K562 (cell line): ENCODE measurements around the gene B3GAT3. TPM values are rescaled to one million over a fixed set of nuclear protein-coding genes. Genes with fewer than 3 reads are reported as not detected.

ENCODE experiments used
- CREB3 ChIP-seq: fragments of 450-650 bp; conservative IDR thresholded peaks from 2 replicates; pipeline ENCODE4 v1.6.1; 2016; ENCODE audit warnings: missing genetic modification characterization, low read depth, mild to moderate bottlenecking, missing compliant biosample characterization, moderate library complexity
- DDX20 ChIP-seq: fragments of 450-650 bp; IDR thresholded peaks from 2 replicates; pipeline ENCODE4 v1.6.1; 2016; ENCODE audit warnings: missing genetic modification characterization, low read depth, mild to moderate bottlenecking, missing compliant biosample characterization, moderate library complexity
- EZH2 ChIP-seq: IDR thresholded peaks from 2 replicates; pipeline ENCODE4 v1.6.1; 2012; ENCODE audit warnings: low read depth, mild to moderate bottlenecking, inconsistent platforms, low read length, borderline replicate concordance
- HEY1 ChIP-seq: fragments of 250-450 bp; sonication (Bioruptor Pico); IDR thresholded peaks from 2 replicates; pipeline ENCODE4 v1.5.0; 2020; ENCODE audit warnings: mild to moderate bottlenecking, moderate library complexity, borderline replicate concordance
- HINFP ChIP-seq: fragments of 450-650 bp; conservative IDR thresholded peaks from 2 replicates; pipeline ENCODE4 v1.6.1; 2016; ENCODE audit warnings: missing genetic modification characterization, low read depth, mild to moderate bottlenecking, control low read depth, missing compliant biosample characterization
- HNRNPK ChIP-seq: fragments of 200-400 bp; formaldehyde crosslinking; IDR thresholded peaks from one replicate; pipeline ENCODE4 v1.6.1; 2018; ENCODE audit warnings: mild to moderate bottlenecking, low read depth, low read length; ENCODE audit not compliant: poor library complexity, severe bottlenecking
- MED1 ChIP-seq: sonication (generic); formaldehyde crosslinking; IDR thresholded peaks from 2 replicates; pipeline ENCODE4 v1.8.1; 2023; ENCODE audit warnings: missing genetic modification reagents, borderline replicate concordance
- PML ChIP-seq: IDR thresholded peaks from 2 replicates; pipeline ENCODE4 v1.6.1; 2012; ENCODE audit warnings: low read length, inconsistent platforms
- POU5F1 ChIP-seq: fragments of 150-350 bp; IDR thresholded peaks from 2 replicates; pipeline ENCODE4 v1.6.1; 2014; ENCODE audit warnings: borderline replicate concordance, low read length, low read depth, mild to moderate bottlenecking; ENCODE audit not compliant: partially characterized antibody
- RUNX1 ChIP-seq: sonication (generic); IDR thresholded peaks from 2 replicates; pipeline ENCODE4 v1.6.1; 2016; ENCODE audit warnings: antibody characterized with exemption, low read depth
- SETDB1 ChIP-seq: IDR thresholded peaks from one replicate; pipeline ENCODE4 v1.6.1; 2012; ENCODE audit warnings: low read length, control low read depth, inconsistent platforms
- ZBTB1 ChIP-seq: sonication (generic); formaldehyde crosslinking; IDR thresholded peaks from 2 replicates; pipeline ENCODE4 v1.8.1; 2023; ENCODE audit warnings: missing genetic modification reagents, low read depth, mild to moderate bottlenecking, borderline replicate concordance
- ZNF146 ChIP-seq: IDR thresholded peaks from one replicate; pipeline ENCODE4 v1.6.1; 2018; ENCODE audit warnings: missing compliant biosample characterization; ENCODE audit not compliant: unreplicated experiment
- ZNF165 ChIP-seq: fragments of 250-450 bp; sonication (Bioruptor Pico); IDR thresholded peaks from 2 replicates; pipeline ENCODE4 v1.4.0; 2020; ENCODE audit warnings: borderline replicate concordance
- polyA plus RNA-seq, 8 experiments: library from polyadenylated mRNA; depleted of rRNA in 4 of 8; stranded (reverse) in 5 of 8; unstranded in 3 of 8; fragments of >200 nt; fragmentation: Nextera tagmentation in 2 of 8; fragmentation: Illumina TruSeq in 1 of 8; extraction: Ambion mirVana in 2 of 8; extraction: Trizol in 1 of 8; gene quantifications; 2 replicates each; pipeline versions ENCODE4 v1.2.1 to v1.2.3, GENCODE V29; 2011 to 2014; ENCODE audit warnings: inconsistent platforms in 1 of 8, missing spikeins in 1 of 8
- total RNA-seq, 7 experiments: library from RNA; depleted of rRNA in 6 of 7; stranded (reverse); fragments of >200 nt in 6 of 7; fragmentation: Illumina TruSeq in 2 of 7; extraction: Trizol in 2 of 7; gene quantifications; 2 replicates each; pipeline versions ENCODE4 v1.2.1 to v1.2.3, GENCODE V29; 2011 to 2021; ENCODE audit warnings: low replicate concordance in 1 of 7
- TF ChIP-seq, protein P1 (sequence below), 3 experiments: fragments of 200-800 bp in 1 of 3; fragments of 250-450 bp in 1 of 3; fragments of 450-650 bp in 1 of 3; sonication (Bioruptor Pico) in 1 of 3; sonication (Bioruptor generic) in 1 of 3; formaldehyde crosslinking in 1 of 3; IDR thresholded peaks; 2 replicates each; pipeline versions ENCODE4 v1.6.1 to v1.8.0; 2016 to 2022; ENCODE audit warnings: mild to moderate bottlenecking in 2 of 3, missing genetic modification characterization in 2 of 3, missing compliant biosample characterization in 1 of 3, moderate library complexity in 1 of 3
- TF ChIP-seq, protein P2 (sequence below): fragments of 200-800 bp; sonication (Bioruptor generic); IDR thresholded peaks from 2 replicates; pipeline ENCODE4 v1.6.1; 2016; ENCODE audit warnings: missing genetic modification characterization, missing compliant biosample characterization

Gene B3GAT3
- total and polyA plus RNA-seq, 9 of the 15 experiments (the other 6 are each of a cell fraction or from before 2014, with no cell fraction given), result 0.30 to 64.0 (median 21.4) TPM

DNA sequence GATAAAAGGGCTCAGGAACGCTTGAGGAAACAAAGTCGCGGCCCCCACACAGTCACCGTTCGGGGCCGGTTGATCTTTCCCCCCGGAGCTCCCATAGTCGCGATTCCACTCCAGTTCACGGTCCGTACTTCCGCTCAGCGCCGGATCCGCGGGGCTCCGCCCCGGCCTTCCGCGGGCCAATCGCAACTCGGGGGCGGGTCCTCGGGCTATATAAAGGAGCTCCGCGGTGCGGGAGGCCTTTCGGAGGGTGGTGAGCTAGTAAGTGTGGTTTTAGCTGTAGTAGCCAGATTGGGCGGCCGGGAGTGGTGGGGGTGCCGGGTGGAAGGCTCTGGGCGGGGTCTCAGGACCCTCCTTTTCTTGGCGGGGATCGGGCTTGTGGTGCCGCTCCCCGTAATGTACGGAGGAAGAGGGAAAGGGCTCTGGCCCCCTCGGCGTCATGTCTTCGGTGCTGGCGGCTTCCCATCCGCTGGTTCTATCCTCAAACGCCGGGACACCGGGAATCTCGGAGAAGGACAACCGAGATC is 43.4 kb upstream of the B3GAT3 start, which contains the start of the genes C11orf98 and CSKMT (continued):
- peak; percentile 78; the same call in 1 of the 2 replicates for TF ChIP-seq HEY1 (CRISPR knock-in tag)
- TF ChIP-seq POU5F1, result no peak
- TF ChIP-seq, protein P1, sequence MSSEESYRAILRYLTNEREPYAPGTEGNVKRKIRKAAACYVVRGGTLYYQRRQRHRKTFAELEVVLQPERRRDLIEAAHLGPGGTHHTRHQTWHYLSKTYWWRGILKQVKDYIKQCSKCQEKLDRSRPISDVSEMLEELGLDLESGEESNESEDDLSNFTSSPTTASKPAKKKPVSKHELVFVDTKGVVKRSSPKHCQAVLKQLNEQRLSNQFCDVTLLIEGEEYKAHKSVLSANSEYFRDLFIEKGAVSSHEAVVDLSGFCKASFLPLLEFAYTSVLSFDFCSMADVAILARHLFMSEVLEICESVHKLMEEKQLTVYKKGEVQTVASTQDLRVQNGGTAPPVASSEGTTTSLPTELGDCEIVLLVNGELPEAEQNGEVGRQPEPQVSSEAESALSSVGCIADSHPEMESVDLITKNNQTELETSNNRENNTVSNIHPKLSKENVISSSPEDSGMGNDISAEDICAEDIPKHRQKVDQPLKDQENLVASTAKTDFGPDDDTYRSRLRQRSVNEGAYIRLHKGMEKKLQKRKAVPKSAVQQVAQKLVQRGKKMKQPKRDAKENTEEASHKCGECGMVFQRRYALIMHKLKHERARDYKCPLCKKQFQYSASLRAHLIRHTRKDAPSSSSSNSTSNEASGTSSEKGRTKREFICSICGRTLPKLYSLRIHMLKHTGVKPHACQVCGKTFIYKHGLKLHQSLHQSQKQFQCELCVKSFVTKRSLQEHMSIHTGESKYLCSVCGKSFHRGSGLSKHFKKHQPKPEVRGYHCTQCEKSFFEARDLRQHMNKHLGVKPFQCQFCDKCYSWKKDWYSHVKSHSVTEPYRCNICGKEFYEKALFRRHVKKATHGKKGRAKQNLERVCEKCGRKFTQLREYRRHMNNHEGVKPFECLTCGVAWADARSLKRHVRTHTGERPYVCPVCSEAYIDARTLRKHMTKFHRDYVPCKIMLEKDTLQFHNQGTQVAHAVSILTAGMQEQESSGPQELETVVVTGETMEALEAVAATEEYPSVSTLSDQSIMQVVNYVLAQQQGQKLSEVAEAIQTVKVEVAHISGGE (CRISPR knock-in tag; IDR thresholded peaks at IDR 0.05), result peak in 1 of 3 experiments; percentile 96; a peak in 3 of 6 replicates
- TF ChIP-seq EZH2, result no peak
- TF ChIP-seq CREB3 (tag), result no peak
- no peak for TF ChIP-seq ZBTB1
- TF ChIP-seq PML, result peak; percentile 98
- no peak for TF ChIP-seq ZNF165 (CRISPR knock-in tag)
- TF ChIP-seq SETDB1, result no peak
- no peak; the same call in 1 of the 2 replicates for TF ChIP-seq RUNX1
- no peak for TF ChIP-seq DDX20 (tag)
- no peak for TF ChIP-seq MED1
- TF ChIP-seq HINFP (tag), result no peak
- TF ChIP-seq, protein P2, sequence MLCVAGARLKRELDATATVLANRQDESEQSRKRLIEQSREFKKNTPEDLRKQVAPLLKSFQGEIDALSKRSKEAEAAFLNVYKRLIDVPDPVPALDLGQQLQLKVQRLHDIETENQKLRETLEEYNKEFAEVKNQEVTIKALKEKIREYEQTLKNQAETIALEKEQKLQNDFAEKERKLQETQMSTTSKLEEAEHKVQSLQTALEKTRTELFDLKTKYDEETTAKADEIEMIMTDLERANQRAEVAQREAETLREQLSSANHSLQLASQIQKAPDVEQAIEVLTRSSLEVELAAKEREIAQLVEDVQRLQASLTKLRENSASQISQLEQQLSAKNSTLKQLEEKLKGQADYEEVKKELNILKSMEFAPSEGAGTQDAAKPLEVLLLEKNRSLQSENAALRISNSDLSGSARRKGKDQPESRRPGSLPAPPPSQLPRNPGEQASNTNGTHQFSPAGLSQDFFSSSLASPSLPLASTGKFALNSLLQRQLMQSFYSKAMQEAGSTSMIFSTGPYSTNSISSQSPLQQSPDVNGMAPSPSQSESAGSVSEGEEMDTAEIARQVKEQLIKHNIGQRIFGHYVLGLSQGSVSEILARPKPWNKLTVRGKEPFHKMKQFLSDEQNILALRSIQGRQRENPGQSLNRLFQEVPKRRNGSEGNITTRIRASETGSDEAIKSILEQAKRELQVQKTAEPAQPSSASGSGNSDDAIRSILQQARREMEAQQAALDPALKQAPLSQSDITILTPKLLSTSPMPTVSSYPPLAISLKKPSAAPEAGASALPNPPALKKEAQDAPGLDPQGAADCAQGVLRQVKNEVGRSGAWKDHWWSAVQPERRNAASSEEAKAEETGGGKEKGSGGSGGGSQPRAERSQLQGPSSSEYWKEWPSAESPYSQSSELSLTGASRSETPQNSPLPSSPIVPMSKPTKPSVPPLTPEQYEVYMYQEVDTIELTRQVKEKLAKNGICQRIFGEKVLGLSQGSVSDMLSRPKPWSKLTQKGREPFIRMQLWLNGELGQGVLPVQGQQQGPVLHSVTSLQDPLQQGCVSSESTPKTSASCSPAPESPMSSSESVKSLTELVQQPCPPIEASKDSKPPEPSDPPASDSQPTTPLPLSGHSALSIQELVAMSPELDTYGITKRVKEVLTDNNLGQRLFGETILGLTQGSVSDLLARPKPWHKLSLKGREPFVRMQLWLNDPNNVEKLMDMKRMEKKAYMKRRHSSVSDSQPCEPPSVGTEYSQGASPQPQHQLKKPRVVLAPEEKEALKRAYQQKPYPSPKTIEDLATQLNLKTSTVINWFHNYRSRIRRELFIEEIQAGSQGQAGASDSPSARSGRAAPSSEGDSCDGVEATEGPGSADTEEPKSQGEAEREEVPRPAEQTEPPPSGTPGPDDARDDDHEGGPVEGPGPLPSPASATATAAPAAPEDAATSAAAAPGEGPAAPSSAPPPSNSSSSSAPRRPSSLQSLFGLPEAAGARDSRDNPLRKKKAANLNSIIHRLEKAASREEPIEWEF (CRISPR knock-in tag), result no peak
- no peak for TF ChIP-seq ZNF146 (CRISPR knock-in tag)
- no peak for TF ChIP-seq HNRNPK
